ENCODE results near the gene SFXN1. TPM values are rescaled to one million over a fixed set of nuclear protein-coding genes. Genes with fewer than 3 reads are reported as not detected.

Gene SFXN1
- total and polyA plus RNA-seq, 7 donors = 8.6 to 25.0 (median 16.3) TPM

DNA sequence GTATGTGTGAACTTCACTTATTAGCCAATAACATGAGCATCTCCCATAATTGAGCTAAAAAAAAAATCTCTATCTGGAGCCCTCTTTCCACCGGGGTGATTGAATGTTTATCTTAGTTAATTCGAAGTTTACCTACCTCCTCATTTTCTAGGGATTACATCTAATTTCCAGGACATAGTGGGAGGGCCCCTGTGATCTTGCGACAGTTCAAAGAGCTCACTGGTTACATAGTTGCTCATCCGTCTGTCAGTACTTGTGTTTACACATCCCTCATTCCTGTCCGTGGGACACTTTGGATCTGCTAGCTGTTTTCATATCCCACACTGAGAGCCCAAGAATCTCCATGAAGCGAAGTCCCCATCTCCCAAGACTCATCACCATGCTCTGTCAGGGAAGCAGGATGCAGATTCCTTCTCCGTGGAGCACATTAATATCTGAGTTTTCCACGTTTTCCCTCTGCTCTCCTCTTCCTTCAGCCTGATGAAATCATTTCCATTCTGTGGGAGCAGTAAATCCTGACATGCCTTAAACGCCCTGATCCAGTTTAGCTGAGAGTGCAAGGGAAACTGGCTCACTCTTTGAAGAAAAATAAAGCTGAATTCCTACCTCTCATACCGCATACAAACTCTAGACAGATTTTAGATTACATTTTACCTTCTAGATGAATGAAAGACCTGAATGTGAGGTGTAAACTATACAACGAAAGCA is 10.2 kb upstream of the SFXN1 start:
- Histone ChIP-seq H3K4me3 (no peak overlapping the region), H3K9me3 (no peaks in the 10 kb centered on the region), H3K36me3 (ENCODE audit: insufficient read depth in 1 of 2, low read depth in 1 of 2) (no peaks in the 10 kb centered on the region), H3K27ac (no peak overlapping the region), H3K4me1 (no peaks in the 10 kb centered on the region), H3K27me3 (ENCODE audit: insufficient read depth in 3 of 3, low read length in 2 of 3) (no peaks in the 10 kb centered on the region)
- intact Hi-C loops (cut with DNase I) = no loop called here
- WGBS, 3 donors = 54 to 63% (median 63%) methylated on average over 11 of the region's 11 CpGs
- TF ChIP-seq, protein P1, sequence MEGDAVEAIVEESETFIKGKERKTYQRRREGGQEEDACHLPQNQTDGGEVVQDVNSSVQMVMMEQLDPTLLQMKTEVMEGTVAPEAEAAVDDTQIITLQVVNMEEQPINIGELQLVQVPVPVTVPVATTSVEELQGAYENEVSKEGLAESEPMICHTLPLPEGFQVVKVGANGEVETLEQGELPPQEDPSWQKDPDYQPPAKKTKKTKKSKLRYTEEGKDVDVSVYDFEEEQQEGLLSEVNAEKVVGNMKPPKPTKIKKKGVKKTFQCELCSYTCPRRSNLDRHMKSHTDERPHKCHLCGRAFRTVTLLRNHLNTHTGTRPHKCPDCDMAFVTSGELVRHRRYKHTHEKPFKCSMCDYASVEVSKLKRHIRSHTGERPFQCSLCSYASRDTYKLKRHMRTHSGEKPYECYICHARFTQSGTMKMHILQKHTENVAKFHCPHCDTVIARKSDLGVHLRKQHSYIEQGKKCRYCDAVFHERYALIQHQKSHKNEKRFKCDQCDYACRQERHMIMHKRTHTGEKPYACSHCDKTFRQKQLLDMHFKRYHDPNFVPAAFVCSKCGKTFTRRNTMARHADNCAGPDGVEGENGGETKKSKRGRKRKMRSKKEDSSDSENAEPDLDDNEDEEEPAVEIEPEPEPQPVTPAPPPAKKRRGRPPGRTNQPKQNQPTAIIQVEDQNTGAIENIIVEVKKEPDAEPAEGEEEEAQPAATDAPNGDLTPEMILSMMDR (IDR thresholded peaks at IDR 0.05) = no peak
- DNase-seq (no peak), ATAC-seq (no peak)

DNA sequence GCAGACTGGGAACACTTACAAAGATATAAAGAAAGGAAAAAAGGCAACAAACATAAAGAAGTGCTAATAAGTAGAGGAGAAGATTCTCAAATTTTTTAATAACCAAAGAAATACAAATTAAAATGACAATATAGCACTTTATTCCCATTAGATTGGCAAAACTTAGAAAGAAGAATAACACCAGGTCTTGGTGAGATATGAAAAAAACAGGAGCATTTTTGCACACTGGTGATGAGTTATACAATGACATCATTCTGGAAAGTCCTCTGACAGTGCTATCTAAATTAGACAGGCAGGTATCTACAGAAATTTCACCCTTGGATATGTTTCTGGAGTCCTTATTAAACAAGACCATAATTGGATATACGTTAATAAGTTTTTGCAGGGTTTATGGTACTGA is 9.5 kb upstream of the SFXN1 start:
- no peak overlapping the region for H3K4me3 ChIP-seq
- ATAC-seq = no peak
- DNase-seq = no peak
- no peak overlapping the region for H3K27ac ChIP-seq
- H3K27me3 ChIP-seq (ENCODE audit: insufficient read depth in 3 of 3, low read length in 2 of 3) = no peaks in the 10 kb centered on the region
- no peaks in the 10 kb centered on the region for H3K4me1 ChIP-seq
- TF ChIP-seq, protein P1 (IDR thresholded peaks at IDR 0.05) = no peak
- no peaks in the 10 kb centered on the region for H3K36me3 ChIP-seq (ENCODE audit: insufficient read depth in 1 of 2, low read depth in 1 of 2)
- intact Hi-C loops (cut with DNase I) = no loop called here
- H3K9me3 ChIP-seq = no peaks in the 10 kb centered on the region
- WGBS, 3 donors = 96 to 97% (median 96%) methylated on average over 1 of the region's 1 CpG

DNA sequence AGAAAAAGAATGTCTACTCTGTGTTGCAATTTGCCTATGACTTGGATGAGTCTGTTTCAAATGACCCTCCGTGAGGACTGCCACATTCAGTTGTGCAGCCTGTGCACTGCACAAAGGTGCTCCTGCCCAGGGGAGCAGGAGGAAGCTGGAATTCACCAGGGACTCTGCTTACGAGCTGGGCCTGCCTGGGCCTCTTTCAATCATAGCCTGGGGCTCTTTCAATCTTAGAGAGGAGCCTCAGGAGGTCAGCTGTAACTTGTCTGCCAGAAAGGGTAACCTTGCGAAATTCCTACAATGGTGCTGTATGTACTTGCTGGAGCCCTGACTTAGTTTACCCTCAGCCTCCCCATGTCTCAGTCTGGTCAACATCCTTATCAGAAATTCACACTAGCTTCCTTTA is 8.4 kb upstream of the SFXN1 start:
- TF ChIP-seq, protein P1 (IDR thresholded peaks at IDR 0.05) = no peak
- H3K4me3 ChIP-seq = no peak overlapping the region
- H3K36me3 ChIP-seq (ENCODE audit: insufficient read depth in 1 of 2, low read depth in 1 of 2) = no peaks in the 10 kb centered on the region
- WGBS, 3 donors = 61 to 83% (median 71%) methylated on average over 3 of the region's 3 CpGs
- no peaks in the 10 kb centered on the region for H3K27me3 ChIP-seq (ENCODE audit: insufficient read depth in 3 of 3, low read length in 2 of 3)
- ATAC-seq (no peak), DNase-seq (no peak)
- H3K27ac ChIP-seq = no peak overlapping the region
- H3K4me1 ChIP-seq = no peaks in the 10 kb centered on the region
- intact Hi-C loops (cut with DNase I) = no loop called here
- H3K9me3 ChIP-seq = no peaks in the 10 kb centered on the region

DNA sequence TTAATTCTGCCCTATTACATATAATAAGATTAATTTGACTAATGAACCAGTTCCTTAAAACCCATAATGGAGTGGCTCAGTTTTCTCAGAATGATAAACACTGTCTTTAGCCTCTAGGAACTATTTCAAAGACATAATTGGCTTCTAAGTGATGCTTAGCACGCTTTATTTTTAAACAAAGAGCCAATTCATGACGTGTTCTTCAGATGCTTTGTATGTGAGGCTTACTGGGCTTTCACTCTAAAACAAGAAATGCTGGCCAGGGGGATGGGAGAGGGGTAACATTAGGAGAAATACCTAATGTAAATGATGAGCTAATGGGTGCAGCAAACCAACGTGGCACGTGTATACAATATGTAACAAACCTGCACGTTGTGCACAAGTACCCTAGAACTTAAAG is 7.6 kb upstream of the SFXN1 start:
- H3K9me3 ChIP-seq = no peaks in the 10 kb centered on the region
- H3K36me3 ChIP-seq (ENCODE audit: insufficient read depth in 1 of 2, low read depth in 1 of 2) = no peaks in the 10 kb centered on the region
- no peak overlapping the region for H3K4me3 ChIP-seq
- TF ChIP-seq, protein P1 (IDR thresholded peaks at IDR 0.05) = no peak
- intact Hi-C loops (cut with DNase I) = no loop called here
- H3K27me3 ChIP-seq (ENCODE audit: insufficient read depth in 3 of 3, low read length in 2 of 3) = no peaks in the 10 kb centered on the region
- no peak overlapping the region for H3K27ac ChIP-seq
- no peaks in the 10 kb centered on the region for H3K4me1 ChIP-seq
- DNase-seq = no peak
- no peak for ATAC-seq
- WGBS, 3 donors = 45 to 66% (median 46%) methylated on average over 5 of the region's 5 CpGs

DNA sequence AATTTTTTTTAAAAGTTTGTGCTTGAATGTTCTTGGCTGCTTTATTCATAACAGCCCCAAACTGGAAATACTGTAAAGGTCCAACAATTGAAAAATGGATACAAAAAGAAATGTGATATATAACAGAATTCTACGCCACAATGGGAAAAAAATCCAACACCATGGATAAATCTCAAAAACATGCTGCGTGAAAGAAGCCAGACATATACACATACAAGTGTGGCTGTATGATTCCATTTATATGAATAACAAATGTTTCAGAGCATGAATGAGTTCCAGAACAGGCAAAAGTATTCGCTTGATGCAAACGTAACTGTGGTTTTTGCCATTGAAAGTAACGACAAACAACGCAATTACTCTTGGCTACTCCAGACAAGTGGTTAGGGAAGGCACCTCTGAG is 7.2 kb upstream of the SFXN1 start:
- H3K9me3 ChIP-seq = no peaks in the 10 kb centered on the region
- H3K27ac ChIP-seq = no peak overlapping the region
- WGBS, 3 donors = 92 to 95% (median 93%) methylated on average over 6 of the region's 6 CpGs
- intact Hi-C loops (cut with DNase I) = no loop called here
- no peaks in the 10 kb centered on the region for H3K36me3 ChIP-seq (ENCODE audit: insufficient read depth in 1 of 2, low read depth in 1 of 2)
- TF ChIP-seq, protein P1 (IDR thresholded peaks at IDR 0.05) = no peak
- DNase-seq (no peak), ATAC-seq (no peak)
- H3K4me1 ChIP-seq = no peaks in the 10 kb centered on the region
- H3K4me3 ChIP-seq = no peak overlapping the region
- no peaks in the 10 kb centered on the region for H3K27me3 ChIP-seq (ENCODE audit: insufficient read depth in 3 of 3, low read length in 2 of 3)

Measured in psoas muscle (tissue), 8 donors.